ENCODE measurements around the gene DNAH2. TPM values are rescaled to one million over a fixed set of nuclear protein-coding genes. Genes with fewer than 3 reads are reported as not detected.

Gene DNAH2
- polyA plus RNA-seq, 1 donor from 2014 or later: 2.0 TPM

DNA sequence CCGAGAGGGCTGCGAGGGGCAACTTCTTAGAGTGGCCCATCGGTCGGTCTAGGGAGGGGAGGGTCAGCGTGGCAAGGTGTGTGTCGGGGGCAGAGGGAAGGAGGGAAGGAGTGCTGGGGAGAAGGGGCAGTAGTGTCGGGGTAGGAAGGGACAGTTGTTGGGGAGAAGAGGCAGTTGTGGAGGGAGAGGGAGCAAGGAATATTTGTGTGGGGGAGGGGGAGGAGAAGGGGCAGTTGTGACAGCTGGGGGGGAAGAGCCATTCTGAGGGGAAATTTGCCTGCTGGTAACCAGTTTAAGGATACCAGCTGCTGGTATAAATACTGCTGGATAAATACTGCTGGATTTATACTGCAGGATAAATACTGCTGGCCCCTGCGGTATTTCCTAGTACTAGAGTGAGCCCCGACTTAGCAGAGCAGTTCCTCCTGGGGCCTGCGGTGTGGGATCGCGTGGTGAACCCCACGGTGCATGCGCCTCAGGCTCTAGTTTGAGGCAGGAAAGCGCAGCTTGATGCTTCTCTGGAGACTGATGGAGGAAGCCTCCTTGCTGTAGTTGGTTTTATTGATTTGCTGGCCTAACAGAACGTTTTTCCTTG lies 309 bp downstream of the DNAH2 start:
- peak overlapping the region; percentile 25 for H3K4me2 ChIP-seq (ENCODE audit: low read length)
- H3K9ac ChIP-seq (ENCODE audit: low read length): peak overlapping the region; percentile 81
- no peaks in the 10 kb centered on the region for H4K20me1 ChIP-seq (ENCODE audit: insufficient read depth)
- peak overlapping the region; percentile 65 for H2AFZ ChIP-seq (ENCODE audit: low read depth, low read length)
- peak overlapping the region; percentile 81 for H3K27ac ChIP-seq (ENCODE audit: low read length)
- no peaks in the 10 kb centered on the region for H3K36me3 ChIP-seq (ENCODE audit: insufficient read depth, low read length)
- peak overlapping the region; percentile 77 for H3K4me3 ChIP-seq (ENCODE audit: low read length)
- no peak for TF ChIP-seq EZH2 (IDR thresholded peaks at IDR 0.05; ENCODE audit: borderline replicate concordance, insufficient read depth, low read length, poor library complexity, severe bottlenecking)
- TF ChIP-seq CTCF (IDR thresholded peaks at IDR 0.05; ENCODE audit: poor library complexity, severe bottlenecking): no peak
- TF ChIP-seq REST (IDR thresholded peaks at IDR 0.05; ENCODE audit: borderline replicate concordance): no peak
- no peak for TF ChIP-seq POLR2AphosphoS5 (IDR thresholded peaks at IDR 0.05)
- TF ChIP-seq MXI1 (conservative IDR thresholded peaks at IDR 0.05; ENCODE audit: poor library complexity, severe bottlenecking): no peak
- no peak for TF ChIP-seq SMC3 (conservative IDR thresholded peaks at IDR 0.05; ENCODE audit: poor library complexity)
- no peak for TF ChIP-seq EP300 (conservative IDR thresholded peaks at IDR 0.05; ENCODE audit: poor library complexity, severe bottlenecking)
- TF ChIP-seq TAF1 (IDR thresholded peaks at IDR 0.05; ENCODE audit: low read depth): no peak
- no peak for TF ChIP-seq RAD21 (conservative IDR thresholded peaks at IDR 0.05)
- H3K9me3 ChIP-seq (ENCODE audit: low read length): no peaks in the 10 kb centered on the region
- H3K79me2 ChIP-seq (replicated peaks; ENCODE audit: insufficient read depth, low read length): peaks cover 6% of the 10 kb centered on the region
- H3F3A ChIP-seq (ENCODE audit: insufficient read depth, low read length, poor library complexity, severe bottlenecking): peaks cover 7% of the 10 kb centered on the region
- H3K9me2 ChIP-seq (ENCODE audit: insufficient read depth, low read length): no peaks in the 10 kb centered on the region
- no peaks in the 10 kb centered on the region for H3K27me3 ChIP-seq (ENCODE audit: insufficient read depth, low read depth, low read length)

DNA sequence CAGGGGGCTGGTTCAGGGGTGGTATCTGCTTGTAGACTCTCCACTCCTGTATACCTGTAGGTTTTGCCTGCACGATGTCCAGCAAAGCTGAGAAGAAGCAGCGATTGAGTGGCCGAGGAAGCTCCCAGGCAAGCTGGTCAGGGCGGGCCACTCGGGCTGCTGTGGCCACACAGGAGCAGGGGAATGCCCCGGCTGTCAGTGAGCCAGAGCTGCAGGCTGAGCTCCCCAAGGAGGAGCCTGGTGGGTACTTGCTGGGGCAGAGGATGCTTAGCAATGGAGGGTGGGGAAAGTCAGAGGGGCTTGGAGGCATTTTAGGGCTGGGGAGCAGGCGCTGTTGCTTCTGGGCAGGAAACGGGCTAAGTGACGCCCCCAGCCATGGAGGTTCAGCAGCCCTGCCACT lies 2.1 kb downstream of the DNAH2 start:
- no peaks in the 10 kb centered on the region for H3K27me3 ChIP-seq (ENCODE audit: insufficient read depth, low read depth, low read length)
- no peak overlapping the region for H3K4me2 ChIP-seq (ENCODE audit: low read length)
- peaks cover 6% of the 10 kb centered on the region for H3K79me2 ChIP-seq (replicated peaks; ENCODE audit: insufficient read depth, low read length)
- H2AFZ ChIP-seq (ENCODE audit: low read depth, low read length): no peak overlapping the region
- H3F3A ChIP-seq (ENCODE audit: insufficient read depth, low read length, poor library complexity, severe bottlenecking): peaks cover 4% of the 10 kb centered on the region
- TF ChIP-seq EZH2 (IDR thresholded peaks at IDR 0.05; ENCODE audit: borderline replicate concordance, insufficient read depth, low read length, poor library complexity, severe bottlenecking) (no peak), CTCF (IDR thresholded peaks at IDR 0.05; ENCODE audit: poor library complexity, severe bottlenecking) (no peak), RAD21 (conservative IDR thresholded peaks at IDR 0.05) (no peak)
- no peak overlapping the region for H3K9ac ChIP-seq (ENCODE audit: low read length)
- H4K20me1 ChIP-seq (ENCODE audit: insufficient read depth): no peaks in the 10 kb centered on the region
- H3K9me2 ChIP-seq (ENCODE audit: insufficient read depth, low read length): no peaks in the 10 kb centered on the region
- H3K9me3 ChIP-seq (ENCODE audit: low read length): no peaks in the 10 kb centered on the region
- no peaks in the 10 kb centered on the region for H3K36me3 ChIP-seq (ENCODE audit: insufficient read depth, low read length)
- H3K27ac ChIP-seq (ENCODE audit: low read length): no peak overlapping the region
- no peak overlapping the region for H3K4me3 ChIP-seq (ENCODE audit: low read length)
